Stimulated activated naive CD8-positive, alpha-beta T cell treated with anti-CD3 and anti-CD28 coated beads, Interleukin-15, Interleukin-2, amounts not matched to agents 100 ng/mL and 50 ng/mL, for 24 hours (primary cell): ENCODE results near the gene INTU.

Source experiments
- H3K27ac Mint-ChIP-seq: one replicate; pipeline ENCODE4 v1.8.0; 2021; ENCODE audit warnings: mild to moderate bottlenecking, mixed read lengths
- H3K27me3 Mint-ChIP-seq: one replicate; pipeline ENCODE4 v1.8.0; 2021; ENCODE audit warnings: mixed read lengths
- H3K36me3 Mint-ChIP-seq: one replicate; pipeline ENCODE4 v1.8.0; 2021; ENCODE audit warnings: low read depth, mixed read lengths
- H3K4me1 Mint-ChIP-seq: one replicate; pipeline ENCODE4 v1.8.0; 2021; ENCODE audit warnings: low read depth, mixed read lengths
- H3K4me3 Mint-ChIP-seq: one replicate; pipeline ENCODE4 v1.8.0; 2021; ENCODE audit warnings: mild to moderate bottlenecking, mixed read lengths
- H3K9me3 Mint-ChIP-seq: one replicate; pipeline ENCODE4 v1.8.0; 2021; ENCODE audit warnings: mixed read lengths

INTU gene

DNA sequence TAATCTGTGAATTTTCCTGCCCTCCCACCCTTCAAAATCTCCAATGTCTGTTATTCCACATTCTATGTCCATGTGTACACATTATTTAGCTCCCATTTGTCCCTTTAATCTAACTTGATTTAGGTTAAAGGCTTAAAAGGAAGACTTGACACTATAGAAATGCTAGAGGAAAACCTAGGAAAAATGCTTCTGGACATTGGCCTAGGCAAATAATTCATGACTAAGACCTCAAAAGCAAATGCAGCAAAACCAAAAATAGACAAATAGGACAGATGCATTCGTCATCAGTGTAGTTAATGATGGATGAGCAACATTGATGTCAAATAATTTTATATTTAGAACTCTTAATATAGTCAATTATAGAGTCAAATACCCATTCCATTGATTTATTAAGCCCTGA lies 36.9 kb downstream of the INTU start:
- H3K9me3 Mint-ChIP-seq, result no peaks in the 10 kb centered on the region
- H3K27ac Mint-ChIP-seq, result no peak overlapping the region
- no peak overlapping the region for H3K4me3 Mint-ChIP-seq
- H3K36me3 Mint-ChIP-seq, result no peaks in the 10 kb centered on the region
- peaks cover 7% of the 10 kb centered on the region for H3K27me3 Mint-ChIP-seq
- no peaks in the 10 kb centered on the region for H3K4me1 Mint-ChIP-seq

DNA sequence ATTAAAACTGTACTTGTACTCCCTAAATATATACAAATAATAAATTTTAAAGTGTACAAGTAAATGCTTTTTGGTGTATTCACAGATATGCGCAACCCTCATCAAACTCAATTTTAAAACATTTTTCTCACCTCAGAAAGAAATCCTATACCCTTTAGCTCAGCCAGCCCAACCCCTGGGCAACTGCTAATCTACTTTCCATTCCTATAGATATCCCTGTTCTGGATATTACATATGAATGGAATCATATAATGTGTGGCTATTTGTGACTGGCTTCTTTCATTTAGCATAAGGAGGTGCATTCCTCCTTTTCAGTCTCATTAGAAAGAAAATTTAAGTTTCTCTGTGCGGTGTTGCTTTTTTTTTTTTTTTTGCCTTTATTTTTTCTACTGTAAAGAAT lies 39.4 kb downstream of the INTU start:
- H3K4me3 Mint-ChIP-seq, result no peak overlapping the region
- H3K4me1 Mint-ChIP-seq, result no peaks in the 10 kb centered on the region
- peaks cover 4% of the 10 kb centered on the region for H3K27me3 Mint-ChIP-seq
- no peaks in the 10 kb centered on the region for H3K36me3 Mint-ChIP-seq
- H3K27ac Mint-ChIP-seq, result no peak overlapping the region
- H3K9me3 Mint-ChIP-seq, result no peaks in the 10 kb centered on the region

DNA sequence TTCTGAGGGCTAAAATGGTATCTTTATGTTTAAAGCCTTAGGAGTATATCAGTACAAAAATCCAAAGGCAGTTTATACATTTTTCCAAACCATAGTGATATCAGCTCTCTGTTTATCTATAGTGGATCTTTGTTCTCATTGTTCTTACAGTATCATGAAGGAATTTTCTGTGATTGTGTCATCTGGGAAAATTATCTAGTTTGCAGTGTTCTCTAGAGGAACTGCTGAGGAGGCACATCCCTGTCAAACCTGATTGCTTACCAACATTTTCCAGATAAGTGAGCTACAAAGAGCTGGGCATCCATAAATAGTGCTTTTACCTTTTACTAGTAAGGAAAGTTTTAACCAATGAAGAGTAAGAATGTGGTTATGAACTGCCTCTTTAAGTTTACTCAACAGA lies 52.5 kb downstream of the INTU start:
- Mint-ChIP-seq H3K27ac (no peak overlapping the region), H3K9me3 (no peaks in the 10 kb centered on the region), H3K27me3 (no peaks in the 10 kb centered on the region), H3K4me3 (no peak overlapping the region), H3K4me1 (no peaks in the 10 kb centered on the region), H3K36me3 (no peaks in the 10 kb centered on the region)

DNA sequence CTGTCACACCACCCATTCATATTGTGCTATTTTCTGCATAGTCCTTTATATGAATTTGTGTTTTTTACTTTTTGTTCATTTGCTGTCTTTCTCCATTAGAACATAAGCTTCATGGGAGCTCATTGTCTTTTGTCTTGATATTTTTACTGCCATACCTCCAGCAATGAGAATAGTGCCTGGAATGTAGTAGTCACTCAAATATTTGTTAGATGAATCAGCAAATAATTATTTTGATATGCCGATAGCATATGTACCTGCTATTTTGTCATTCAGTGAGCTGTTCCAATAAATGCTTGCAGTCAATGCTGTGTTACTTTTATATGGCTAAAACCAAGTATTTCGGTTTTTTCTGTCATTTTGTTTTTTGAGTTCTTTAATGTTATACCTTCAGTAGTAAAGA lies 53.9 kb downstream of the INTU start:
- H3K36me3 Mint-ChIP-seq, result no peaks in the 10 kb centered on the region
- H3K27me3 Mint-ChIP-seq, result no peaks in the 10 kb centered on the region
- no peak overlapping the region for H3K27ac Mint-ChIP-seq
- H3K4me1 Mint-ChIP-seq, result no peaks in the 10 kb centered on the region
- H3K4me3 Mint-ChIP-seq, result no peak overlapping the region
- no peaks in the 10 kb centered on the region for H3K9me3 Mint-ChIP-seq

DNA sequence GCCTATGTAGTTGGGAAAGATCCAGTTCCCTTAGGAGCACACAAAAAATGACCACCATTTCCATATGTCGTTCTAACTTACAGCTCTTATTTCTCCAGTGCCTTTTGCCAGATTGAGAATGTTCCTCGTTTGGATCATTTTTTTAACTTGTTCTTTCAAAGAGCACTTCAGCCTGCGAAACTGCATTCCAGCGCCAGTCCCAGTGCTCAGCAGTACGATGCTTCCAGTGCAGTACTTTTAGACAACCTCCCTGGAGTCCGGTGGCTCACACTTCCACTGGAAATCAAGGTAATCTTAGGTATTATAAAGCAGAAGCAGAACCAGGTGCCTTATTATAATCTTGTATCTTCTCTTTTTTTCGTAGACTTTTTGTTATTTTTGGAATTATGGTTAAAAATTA lies 54.8 kb downstream of the INTU start:
- Mint-ChIP-seq H3K4me3 (no peak overlapping the region), H3K9me3 (no peaks in the 10 kb centered on the region), H3K27me3 (no peaks in the 10 kb centered on the region), H3K4me1 (no peaks in the 10 kb centered on the region), H3K27ac (no peak overlapping the region), H3K36me3 (no peaks in the 10 kb centered on the region)

DNA sequence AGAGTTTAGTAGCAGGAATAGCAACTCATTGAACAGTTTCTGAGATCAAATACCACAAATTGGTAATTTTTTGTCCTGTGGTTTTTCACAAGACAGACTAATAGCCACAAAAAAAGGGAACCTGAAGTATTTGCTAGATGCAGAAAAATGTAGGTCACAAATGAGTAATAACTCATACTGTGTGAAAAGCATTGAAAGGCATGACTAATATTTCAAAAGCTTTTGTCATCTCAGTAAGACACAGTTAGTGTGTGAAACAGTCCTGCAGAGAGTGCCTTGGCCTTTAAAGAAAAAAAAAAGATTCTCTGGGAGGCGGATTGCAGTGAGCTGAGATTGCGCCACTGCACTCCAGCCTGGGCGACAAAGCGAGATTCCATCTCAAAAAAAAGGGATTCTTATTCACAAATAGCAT lies 66.0 kb downstream of the INTU start:
- Mint-ChIP-seq H3K4me1 (no peaks in the 10 kb centered on the region), H3K27me3 (peaks cover 5% of the 10 kb centered on the region), H3K36me3 (no peaks in the 10 kb centered on the region), H3K9me3 (peaks cover 4% of the 10 kb centered on the region), H3K4me3 (no peak overlapping the region), H3K27ac (no peak overlapping the region)

DNA sequence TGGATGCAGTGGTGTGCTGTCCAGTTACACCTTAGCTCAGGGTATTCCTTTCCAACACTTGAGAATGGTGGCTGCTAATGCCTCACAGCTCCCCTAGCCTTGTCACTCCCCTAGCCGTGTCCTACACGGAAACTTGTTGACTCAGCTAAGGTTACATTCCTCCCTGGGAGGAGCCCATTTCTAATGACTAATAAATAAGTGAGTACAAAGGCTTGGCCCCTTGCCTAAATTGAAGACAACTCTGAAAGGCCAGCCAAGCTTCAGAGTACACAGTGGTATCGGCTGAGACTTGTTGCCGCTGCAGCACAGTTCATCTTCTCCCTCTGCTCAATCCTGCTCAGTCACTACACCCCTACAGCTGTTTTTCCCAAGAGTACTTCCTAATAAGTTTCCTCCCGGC lies 76.2 kb downstream of the INTU start:
- H3K4me1 Mint-ChIP-seq, result no peaks in the 10 kb centered on the region
- no peak overlapping the region for H3K27ac Mint-ChIP-seq
- no peaks in the 10 kb centered on the region for H3K36me3 Mint-ChIP-seq
- no peaks in the 10 kb centered on the region for H3K27me3 Mint-ChIP-seq
- no peak overlapping the region for H3K4me3 Mint-ChIP-seq
- no peaks in the 10 kb centered on the region for H3K9me3 Mint-ChIP-seq

DNA sequence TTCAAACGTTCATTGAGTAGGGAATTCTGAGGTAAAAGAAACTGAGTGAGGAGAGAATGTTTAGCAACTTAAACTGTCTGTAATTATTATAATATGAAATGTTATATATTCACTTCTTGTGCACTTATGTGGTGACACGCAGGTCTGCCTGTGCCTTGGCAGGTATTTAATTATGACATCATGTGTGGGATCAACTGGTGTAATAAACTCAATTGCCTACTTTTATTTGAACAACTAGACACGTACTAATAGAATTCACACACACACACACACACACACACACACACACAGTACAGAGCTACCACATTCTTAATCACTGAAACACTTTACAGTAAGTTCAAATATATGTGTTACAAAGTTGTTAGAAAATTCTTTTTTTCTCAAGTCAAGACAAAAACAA lies 76.7 kb downstream of the INTU start:
- Mint-ChIP-seq H3K27ac (no peak overlapping the region), H3K27me3 (no peaks in the 10 kb centered on the region), H3K36me3 (no peaks in the 10 kb centered on the region), H3K9me3 (no peaks in the 10 kb centered on the region), H3K4me3 (no peak overlapping the region), H3K4me1 (no peaks in the 10 kb centered on the region)

DNA sequence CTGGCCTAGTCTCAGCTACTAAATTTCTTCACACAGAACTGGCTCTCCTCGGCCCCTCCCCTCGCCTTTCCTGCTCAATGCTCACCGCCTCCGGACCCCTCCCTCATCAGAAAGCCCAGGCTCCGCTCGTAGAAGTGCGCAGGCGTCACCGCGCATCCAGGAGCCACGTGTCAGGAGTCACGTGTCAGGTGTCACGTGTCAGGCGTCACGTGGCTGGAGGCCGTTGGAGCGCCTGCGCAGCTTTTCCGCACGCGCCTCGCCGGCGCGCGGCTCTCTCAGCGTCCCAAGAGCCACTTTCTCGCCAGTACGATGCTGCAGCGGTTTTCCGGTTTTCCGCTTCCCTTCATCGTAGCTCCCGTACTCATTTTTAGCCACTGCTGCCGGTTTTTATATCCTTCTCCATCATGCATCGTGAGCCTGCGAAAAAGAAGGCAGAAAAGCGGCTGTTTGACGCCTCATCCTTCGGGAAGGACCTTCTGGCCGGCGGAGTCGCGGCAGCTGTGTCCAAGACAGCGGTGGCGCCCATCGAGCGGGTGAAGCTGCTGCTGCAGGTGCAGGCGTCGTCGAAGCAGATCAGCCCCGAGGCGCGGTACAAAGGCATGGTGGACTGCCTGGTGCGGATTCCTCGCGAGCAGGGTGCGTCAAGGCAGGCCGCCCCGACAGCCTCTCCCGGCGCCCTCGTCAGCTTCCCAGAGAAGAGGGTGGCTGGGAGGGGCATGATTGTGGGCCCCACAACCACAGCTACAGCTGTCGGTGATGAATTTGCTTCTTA lies 97.6 kb downstream of the INTU start, which contains the start of gene SLC25A31:
Gene SLC25A31, plus strand, starts transcription at position 259 of the 772 bp plus-strand sequence. Its CDS starts 146 bp downstream, at position 405.
- no peaks in the 10 kb centered on the region for H3K36me3 Mint-ChIP-seq
- no peaks in the 10 kb centered on the region for H3K4me1 Mint-ChIP-seq
- no peaks in the 10 kb centered on the region for H3K9me3 Mint-ChIP-seq
- H3K27ac Mint-ChIP-seq, result no peak within 1 kb of the TSS
- H3K27me3 Mint-ChIP-seq, result peaks cover 7% of the 10 kb centered on the region
- H3K4me3 Mint-ChIP-seq, result no peak within 1 kb of the TSS

DNA sequence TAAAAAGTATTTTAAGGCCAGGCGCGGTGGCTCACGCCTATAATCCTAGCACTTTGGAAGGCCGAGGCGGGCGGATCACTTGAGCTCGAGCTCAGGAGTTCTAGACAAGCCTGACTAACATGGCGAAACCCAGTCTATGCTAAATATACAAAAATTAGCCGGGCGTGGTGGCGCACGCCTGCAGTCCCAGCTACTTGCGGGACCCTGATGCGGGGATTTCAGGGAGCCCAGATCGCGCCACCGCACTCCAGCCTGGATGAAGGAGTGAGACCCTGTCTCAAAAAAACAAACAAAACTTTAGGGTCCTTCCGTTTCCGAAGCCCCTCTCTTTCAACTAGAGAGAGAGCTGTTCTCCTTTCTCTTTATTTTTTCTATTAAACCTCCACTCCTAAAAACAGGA lies 98.6 kb downstream of the INTU start:
- H3K4me3 Mint-ChIP-seq, result no peak overlapping the region
- no peaks in the 10 kb centered on the region for H3K4me1 Mint-ChIP-seq
- H3K27me3 Mint-ChIP-seq, result peaks cover 7% of the 10 kb centered on the region
- H3K27ac Mint-ChIP-seq, result no peak overlapping the region
- no peaks in the 10 kb centered on the region for H3K9me3 Mint-ChIP-seq
- no peaks in the 10 kb centered on the region for H3K36me3 Mint-ChIP-seq

DNA sequence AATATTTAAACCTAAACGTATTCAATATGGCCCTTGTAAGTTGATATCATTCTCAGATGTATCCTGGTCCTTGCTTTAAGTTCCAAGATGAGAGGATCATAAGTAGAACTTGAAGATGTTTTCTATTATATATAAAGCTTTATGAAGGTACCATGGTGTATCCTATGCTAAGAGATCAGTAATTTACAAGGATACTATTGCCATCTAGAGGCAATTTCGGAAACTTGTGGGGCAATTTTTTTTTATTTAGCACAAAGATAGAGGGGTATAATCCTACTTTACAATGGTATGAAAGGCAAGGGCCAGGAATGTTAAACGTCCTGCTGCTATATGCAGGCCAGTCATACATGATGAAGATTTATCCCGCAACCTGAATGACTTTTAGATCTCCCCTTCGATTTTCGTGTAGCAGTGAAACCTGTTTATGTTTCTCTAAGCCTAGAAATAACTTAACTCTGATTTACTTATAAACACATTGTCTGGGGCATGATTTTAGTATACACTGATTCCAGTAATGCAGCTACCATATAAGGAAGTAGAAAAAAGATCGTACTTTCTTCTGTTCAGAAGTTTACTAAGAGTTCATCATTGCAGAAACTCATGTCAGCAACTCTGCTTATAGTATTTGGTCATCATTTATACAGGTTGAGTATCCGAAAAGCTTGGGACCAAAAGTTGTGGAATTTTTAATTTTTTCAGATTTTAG lies 100.0 kb downstream of the INTU start:
- Mint-ChIP-seq H3K36me3 (no peaks in the 10 kb centered on the region), H3K4me1 (no peaks in the 10 kb centered on the region), H3K4me3 (no peak overlapping the region), H3K27ac (no peak overlapping the region), H3K27me3 (peaks cover 4% of the 10 kb centered on the region), H3K9me3 (no peaks in the 10 kb centered on the region)

DNA sequence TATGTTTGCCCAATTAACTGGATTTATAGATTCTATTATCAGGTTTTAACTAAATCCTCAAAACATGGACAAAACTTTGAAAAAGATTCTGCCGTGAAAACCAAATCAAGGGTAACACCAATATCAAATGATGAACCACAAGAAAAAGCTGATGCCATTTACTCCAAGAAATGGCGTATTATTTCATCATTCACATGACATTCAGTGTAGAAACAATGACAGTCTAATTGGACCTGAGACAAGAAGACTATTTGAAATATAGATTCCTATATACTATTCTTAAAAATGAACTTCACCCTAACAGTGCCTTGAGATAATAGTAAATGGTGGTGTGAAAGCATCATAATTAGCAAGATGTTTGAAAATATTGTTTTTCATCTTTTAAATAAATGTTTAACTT lies 102.2 kb downstream of the INTU start:
- Mint-ChIP-seq H3K4me3 (no peak overlapping the region), H3K36me3 (no peaks in the 10 kb centered on the region), H3K27ac (no peak overlapping the region), H3K9me3 (no peaks in the 10 kb centered on the region), H3K27me3 (peaks cover 6% of the 10 kb centered on the region), H3K4me1 (no peaks in the 10 kb centered on the region)

DNA sequence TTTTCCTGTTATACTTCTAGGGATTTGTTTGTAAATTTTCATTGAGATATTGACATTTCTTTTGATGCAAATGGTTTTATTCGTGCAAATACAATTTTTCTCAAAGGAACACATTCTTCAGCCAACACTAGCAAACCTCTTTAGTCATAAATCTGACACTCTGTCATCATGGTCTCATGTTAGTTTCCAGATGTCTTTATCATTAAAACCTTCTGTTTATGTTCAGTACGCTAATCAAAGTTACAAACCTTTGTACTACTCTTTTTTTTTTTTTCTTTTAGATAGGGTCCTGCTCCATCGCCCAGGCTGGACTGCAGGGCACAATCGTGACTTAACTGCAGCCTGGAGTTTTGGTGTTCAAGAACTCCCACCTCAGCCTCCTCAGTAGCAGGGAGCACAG lies 104.5 kb downstream of the INTU start:
- H3K27me3 Mint-ChIP-seq, result peaks cover 10% of the 10 kb centered on the region
- H3K4me3 Mint-ChIP-seq, result no peak overlapping the region
- no peak overlapping the region for H3K27ac Mint-ChIP-seq
- H3K36me3 Mint-ChIP-seq, result no peaks in the 10 kb centered on the region
- H3K9me3 Mint-ChIP-seq, result peaks cover 1% of the 10 kb centered on the region
- H3K4me1 Mint-ChIP-seq, result no peaks in the 10 kb centered on the region

DNA sequence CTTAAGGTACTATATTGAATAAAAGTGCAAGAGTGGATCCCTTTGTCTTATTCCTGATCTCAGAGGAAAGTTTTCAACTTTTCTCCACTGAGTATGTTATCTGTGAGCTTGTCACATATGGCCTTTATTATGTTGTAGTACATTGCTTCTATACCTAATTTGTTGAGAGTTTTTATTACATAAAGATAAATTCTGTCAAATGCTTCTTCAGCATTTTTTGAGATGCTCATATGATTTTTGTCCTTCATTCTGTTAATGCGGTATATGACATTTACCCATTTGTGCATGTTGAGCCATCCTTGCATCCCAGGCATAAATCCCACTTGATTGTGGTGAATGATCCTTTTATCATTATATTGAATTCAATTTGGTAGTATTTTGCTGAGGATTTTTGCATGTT lies 108.5 kb downstream of the INTU start:
- no peak overlapping the region for H3K27ac Mint-ChIP-seq
- peaks cover 4% of the 10 kb centered on the region for H3K9me3 Mint-ChIP-seq
- no peaks in the 10 kb centered on the region for H3K36me3 Mint-ChIP-seq
- H3K4me1 Mint-ChIP-seq, result no peaks in the 10 kb centered on the region
- H3K27me3 Mint-ChIP-seq, result peaks cover 14% of the 10 kb centered on the region
- H3K4me3 Mint-ChIP-seq, result no peak overlapping the region

DNA sequence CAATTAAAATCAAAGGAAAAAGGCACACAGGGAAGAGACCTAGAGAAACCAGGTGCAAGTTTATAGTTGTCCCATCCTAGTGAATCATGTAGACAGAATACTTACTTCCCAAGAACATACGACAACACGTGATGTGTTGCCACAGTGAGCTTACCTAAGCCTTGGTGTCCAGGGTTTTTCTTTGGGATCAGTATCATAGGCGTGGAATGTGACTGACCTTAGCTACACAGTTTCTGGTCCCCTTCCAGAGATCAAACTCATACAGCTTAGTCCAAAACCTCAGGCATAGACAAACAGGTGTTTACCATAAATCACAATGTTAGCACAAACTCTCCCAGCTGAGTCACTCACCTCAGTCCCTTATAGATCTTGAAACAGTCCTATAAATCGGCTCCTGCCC lies 115.1 kb downstream of the INTU start:
- H3K27ac Mint-ChIP-seq, result no peak overlapping the region
- H3K27me3 Mint-ChIP-seq, result peaks cover 14% of the 10 kb centered on the region
- H3K9me3 Mint-ChIP-seq, result peaks cover 4% of the 10 kb centered on the region
- no peaks in the 10 kb centered on the region for H3K4me1 Mint-ChIP-seq
- no peaks in the 10 kb centered on the region for H3K36me3 Mint-ChIP-seq
- H3K4me3 Mint-ChIP-seq, result no peak overlapping the region

DNA sequence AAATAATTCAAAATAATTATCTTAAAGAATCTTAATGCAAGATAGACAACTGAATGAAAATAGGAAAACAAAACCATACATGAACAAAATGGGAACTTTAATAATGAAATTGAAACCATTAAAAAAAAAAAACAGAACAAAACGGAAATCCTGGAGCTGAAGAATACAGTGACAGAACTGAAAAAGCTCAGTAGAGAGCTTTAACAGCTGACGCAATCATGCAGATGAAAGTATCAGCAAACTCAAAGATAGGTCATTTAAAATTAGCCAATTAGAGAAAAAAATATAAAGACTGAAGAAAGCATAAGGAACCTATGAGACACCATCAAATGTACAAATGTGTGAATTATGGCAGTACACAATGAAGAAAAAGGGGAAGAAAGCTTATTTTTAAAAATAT lies 116.2 kb downstream of the INTU start:
- H3K36me3 Mint-ChIP-seq, result no peaks in the 10 kb centered on the region
- no peak overlapping the region for H3K4me3 Mint-ChIP-seq
- no peak overlapping the region for H3K27ac Mint-ChIP-seq
- H3K4me1 Mint-ChIP-seq, result no peaks in the 10 kb centered on the region
- peaks cover 4% of the 10 kb centered on the region for H3K9me3 Mint-ChIP-seq
- peaks cover 15% of the 10 kb centered on the region for H3K27me3 Mint-ChIP-seq
